ENCODE results near the gene INPP4B.
"Not testable (repeated sequence)": the region's sequence is repeated elsewhere in the genome, so short reads cannot be mapped to it uniquely, and the experiment has no call there.

INPP4B gene

DNA sequence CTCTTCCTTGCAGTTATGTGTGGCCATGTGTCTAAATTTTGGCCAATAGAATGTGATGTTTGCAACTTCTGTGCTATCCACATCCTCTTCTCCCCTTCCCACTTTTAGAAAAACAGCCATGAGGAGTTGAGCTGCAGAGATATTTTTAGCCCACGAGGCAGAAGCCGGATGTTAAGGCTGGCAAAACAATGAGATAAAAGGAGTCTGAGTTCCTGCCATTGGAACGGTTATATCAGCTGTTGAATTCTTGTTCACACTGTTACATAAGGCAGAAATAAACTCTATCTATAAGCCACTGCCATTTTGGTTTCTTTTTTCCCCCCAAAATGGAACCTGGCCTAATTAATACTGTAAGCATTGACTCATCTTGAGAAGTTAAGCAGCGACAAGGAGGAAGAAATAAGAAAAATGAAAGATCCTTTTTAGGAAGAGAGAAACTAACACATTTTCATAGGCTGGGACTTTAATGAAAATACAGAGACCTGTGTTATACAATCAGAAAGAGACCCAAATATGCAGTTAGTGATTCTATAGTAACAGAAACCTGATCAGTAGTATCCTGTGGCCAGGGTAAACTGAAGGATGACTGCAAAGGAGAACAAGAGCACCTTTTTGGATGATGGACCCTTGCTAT lies 200.5 kb downstream of the INPP4B start:
- CTCF ChIA-PET: interaction anchor here (1.8 kb wide), 1 partner anchor 293 kb away, joined by 7 read pairs; no protein-coding TSS in a partner anchor
- POLR2A ChIA-PET: no interaction called here
- TF ChIP-seq, protein P1, sequence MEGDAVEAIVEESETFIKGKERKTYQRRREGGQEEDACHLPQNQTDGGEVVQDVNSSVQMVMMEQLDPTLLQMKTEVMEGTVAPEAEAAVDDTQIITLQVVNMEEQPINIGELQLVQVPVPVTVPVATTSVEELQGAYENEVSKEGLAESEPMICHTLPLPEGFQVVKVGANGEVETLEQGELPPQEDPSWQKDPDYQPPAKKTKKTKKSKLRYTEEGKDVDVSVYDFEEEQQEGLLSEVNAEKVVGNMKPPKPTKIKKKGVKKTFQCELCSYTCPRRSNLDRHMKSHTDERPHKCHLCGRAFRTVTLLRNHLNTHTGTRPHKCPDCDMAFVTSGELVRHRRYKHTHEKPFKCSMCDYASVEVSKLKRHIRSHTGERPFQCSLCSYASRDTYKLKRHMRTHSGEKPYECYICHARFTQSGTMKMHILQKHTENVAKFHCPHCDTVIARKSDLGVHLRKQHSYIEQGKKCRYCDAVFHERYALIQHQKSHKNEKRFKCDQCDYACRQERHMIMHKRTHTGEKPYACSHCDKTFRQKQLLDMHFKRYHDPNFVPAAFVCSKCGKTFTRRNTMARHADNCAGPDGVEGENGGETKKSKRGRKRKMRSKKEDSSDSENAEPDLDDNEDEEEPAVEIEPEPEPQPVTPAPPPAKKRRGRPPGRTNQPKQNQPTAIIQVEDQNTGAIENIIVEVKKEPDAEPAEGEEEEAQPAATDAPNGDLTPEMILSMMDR (IDR thresholded peaks at IDR 0.05; ENCODE audit: insufficient read depth, low read length, missing control alignments): no peak
- no peak overlapping the region for H3K4me3 ChIP-seq (ENCODE audit: low read depth, low read length)
- DNase-seq (ENCODE audit: low read depth, low spot score): no peak

DNA sequence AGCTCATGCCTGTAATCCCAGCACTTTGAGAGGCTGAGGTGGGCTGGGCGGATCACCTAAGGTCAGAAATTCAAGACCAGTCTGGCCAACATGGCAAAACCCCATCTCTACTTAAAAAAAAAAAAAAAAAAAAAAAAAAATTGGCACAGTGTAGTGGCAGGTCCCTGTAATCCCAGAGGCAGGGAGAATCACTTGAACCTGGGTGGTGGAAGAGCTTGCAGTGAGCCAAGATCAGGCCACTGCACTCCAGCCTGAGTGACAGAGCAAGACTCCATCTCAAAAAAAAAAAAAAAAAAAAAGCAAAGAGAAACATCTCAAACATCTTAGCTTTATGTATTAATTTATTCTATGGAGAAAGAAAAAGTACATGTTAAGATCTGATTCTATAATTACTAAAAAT lies 201.5 kb downstream of the INPP4B start:
- DNase-seq (ENCODE audit: low read depth, low spot score); H3K4me3 ChIP-seq (ENCODE audit: low read depth, low read length); POLR2A ChIA-PET: not testable (repeated sequence)
- CTCF ChIA-PET: interaction anchor here (1.8 kb wide), 1 partner anchor 292 kb away, joined by 7 read pairs; no protein-coding TSS in a partner anchor

DNA sequence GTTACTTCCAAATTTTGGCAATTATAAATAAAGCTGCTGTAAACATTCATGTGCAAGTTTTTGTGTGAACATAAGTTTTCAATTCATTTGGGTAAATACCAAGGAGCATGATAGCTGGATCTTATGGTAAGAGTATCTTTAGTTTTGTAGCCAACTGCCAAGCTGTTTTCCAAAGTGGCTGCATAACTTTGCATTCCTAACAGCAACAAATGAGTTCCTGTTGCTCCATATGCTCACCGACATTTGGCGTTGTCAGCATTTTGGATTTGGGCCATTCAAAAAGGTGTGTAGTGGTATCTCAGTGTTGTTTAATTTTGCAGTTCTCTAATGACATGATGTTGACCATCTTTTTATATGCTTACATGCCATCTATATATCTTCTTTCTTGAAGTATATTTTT lies 208.5 kb downstream of the INPP4B start:
- POLR2A ChIA-PET: no interaction called here
- TF ChIP-seq, protein P1 (IDR thresholded peaks at IDR 0.05; ENCODE audit: insufficient read depth, low read length, missing control alignments): no peak
- DNase-seq (ENCODE audit: low read depth, low spot score): no peak
- no peak overlapping the region for H3K4me3 ChIP-seq (ENCODE audit: low read depth, low read length)
- CTCF ChIA-PET: interaction anchor here (1.4 kb wide), 1 partner anchor 27 kb away, joined by 3 read pairs; no protein-coding TSS in a partner anchor

DNA sequence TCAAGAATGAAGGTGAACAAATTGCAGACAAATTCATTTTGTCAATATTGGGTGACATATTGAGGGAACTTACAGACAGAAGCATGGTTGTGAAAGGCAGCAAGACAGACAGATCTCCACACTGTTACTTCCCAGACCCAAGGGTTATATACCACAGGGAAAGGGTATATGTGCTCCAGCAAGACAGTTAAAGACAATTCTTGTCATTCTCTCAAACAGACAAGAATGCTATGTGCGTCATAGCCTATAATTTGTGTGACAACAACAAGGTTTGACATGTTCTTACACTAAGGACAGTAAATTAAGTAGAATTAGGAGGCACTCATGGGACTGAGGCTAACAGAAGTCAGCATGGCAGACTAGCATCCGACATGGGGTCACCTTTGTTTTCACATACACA lies 214.3 kb downstream of the INPP4B start:
- DNase-seq (ENCODE audit: low read depth, low spot score): no peak
- POLR2A ChIA-PET: no interaction called here
- TF ChIP-seq, protein P1 (IDR thresholded peaks at IDR 0.05; ENCODE audit: insufficient read depth, low read length, missing control alignments): no peak
- H3K4me3 ChIP-seq (ENCODE audit: low read depth, low read length): no peak overlapping the region
- CTCF ChIA-PET: no interaction called here

DNA sequence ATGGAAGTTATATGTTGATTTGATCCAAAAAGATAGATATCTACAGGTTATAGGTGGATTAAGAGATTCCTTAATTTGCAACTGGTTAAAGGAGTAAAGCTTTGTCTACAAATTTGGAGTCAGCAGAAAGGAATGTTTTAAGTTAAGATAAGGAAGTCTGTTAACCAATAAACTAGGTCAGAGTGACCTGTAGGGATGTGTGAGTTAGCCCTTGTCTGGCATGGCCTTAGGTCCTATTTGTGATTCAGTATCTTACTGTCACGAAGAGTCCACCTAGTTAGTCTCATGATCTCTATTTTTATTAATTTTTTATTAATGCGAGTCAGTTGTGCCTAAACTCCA lies 230.8 kb downstream of the INPP4B start:
- DNase-seq (ENCODE audit: low read depth, low spot score): no peak
- H3K4me3 ChIP-seq (ENCODE audit: low read depth, low read length): no peak overlapping the region
- CTCF ChIA-PET: interaction anchor here (1.0 kb wide), 1 partner anchor 18 kb away, joined by 3 read pairs; no protein-coding TSS in a partner anchor
- TF ChIP-seq, protein P1 (IDR thresholded peaks at IDR 0.05; ENCODE audit: insufficient read depth, low read length, missing control alignments): no peak
- POLR2A ChIA-PET: no interaction called here

DNA sequence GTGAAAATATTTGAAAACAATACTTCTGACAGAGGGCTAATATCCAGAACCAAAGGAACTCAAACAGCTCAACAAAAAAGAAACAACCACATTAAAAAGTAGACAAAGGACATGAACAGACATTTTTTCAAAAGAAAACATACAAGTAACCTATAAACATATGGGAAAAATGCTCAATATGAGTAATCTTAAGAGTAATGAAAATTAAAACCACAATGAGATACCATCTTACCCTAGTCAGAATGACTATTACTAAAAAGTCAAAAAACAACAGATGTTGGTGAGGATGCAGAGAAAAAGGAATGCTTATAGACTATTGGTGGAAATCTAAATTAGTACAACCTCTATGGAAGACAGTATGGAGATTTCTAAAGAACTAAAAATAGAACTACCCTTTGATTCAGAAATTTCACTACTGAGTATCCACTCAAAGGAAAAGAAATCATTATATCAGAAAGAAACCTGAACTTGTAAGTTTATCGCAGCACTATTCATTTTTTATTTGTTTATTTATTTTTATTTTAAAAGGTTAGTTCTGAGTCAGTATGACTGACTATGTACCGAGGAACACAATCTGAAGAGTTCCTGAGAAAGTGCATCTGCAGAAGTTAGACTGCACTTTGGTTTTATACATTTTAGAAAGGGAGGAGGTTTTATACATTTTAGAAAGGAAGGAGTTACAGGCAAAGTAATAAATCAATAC lies 231.3 kb downstream of the INPP4B start:
- POLR2A ChIA-PET: no interaction called here
- CTCF ChIA-PET: no interaction called here
- TF ChIP-seq, protein P1 (IDR thresholded peaks at IDR 0.05; ENCODE audit: insufficient read depth, low read length, missing control alignments): no peak
- DNase-seq (ENCODE audit: low read depth, low spot score): peak; percentile 16
- no peak overlapping the region for H3K4me3 ChIP-seq (ENCODE audit: low read depth, low read length)

DNA sequence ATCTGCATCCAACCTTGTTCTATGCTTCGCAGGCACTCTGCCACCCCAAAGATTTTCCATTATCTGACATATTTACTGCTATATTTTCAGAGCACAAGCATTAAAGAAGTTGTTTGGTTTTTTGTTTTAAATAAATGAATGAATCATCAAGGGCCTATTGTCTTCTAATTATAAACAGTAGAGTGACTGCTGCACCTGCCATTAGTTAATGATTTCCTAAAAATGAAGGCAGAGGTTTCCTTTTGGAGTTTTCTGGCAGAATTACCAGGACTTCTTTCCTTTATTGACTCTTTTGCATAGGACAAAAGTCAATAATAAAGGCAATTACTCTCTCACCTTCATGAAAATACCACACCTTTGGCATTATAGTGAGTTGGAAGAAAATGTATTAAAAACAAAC lies 238.1 kb downstream of the INPP4B start:
- DNase-seq (ENCODE audit: low read depth, low spot score): no peak
- TF ChIP-seq, protein P1 (IDR thresholded peaks at IDR 0.05; ENCODE audit: insufficient read depth, low read length, missing control alignments): no peak
- CTCF ChIA-PET: no interaction called here
- H3K4me3 ChIP-seq (ENCODE audit: low read depth, low read length): no peak overlapping the region
- POLR2A ChIA-PET: no interaction called here

Measured in AG04449 (cell line).